Coronary artery (tissue), 2 donors: Measurements from ENCODE around the gene PPP2R5E.

Experiments used
- DNase-seq: peaks from one replicate; pipeline ENCODE4 v3.0.0-alpha.2; 2017; ENCODE audit warnings: low spot score
- H3K27ac ChIP-seq, 2 donors: fragments of 200-600 bp; sonication (generic); one replicate each; pipeline ENCODE4 v1.5.1; 2016 to 2019
- H3K4me3 ChIP-seq: fragments of 200-600 bp; sonication (generic); 2 replicates; pipeline ENCODE4 v1.5.1; 2016; ENCODE audit warnings: mild to moderate bottlenecking, moderate library complexity
- CTCF ChIP-seq: fragments of 200-600 bp; sonication (generic); IDR thresholded peaks from one replicate; pipeline ENCODE4 v1.5.1; 2019; ENCODE audit warnings: antibody characterized with exemption

The PPP2R5E gene

GRCh38 chr14:63436286-63437098 lies 106.7 kb downstream of the PPP2R5E start:
- no peak for TF ChIP-seq CTCF
- no peak for DNase-seq
- Histone ChIP-seq H3K4me3 (peak overlapping the region; percentile 34), H3K27ac (peak overlapping the region; percentile 75 to 81)

- peak; percentile 80 for DNase-seq
- Histone ChIP-seq H3K27ac (peak overlapping the region; percentile 75 to 81), H3K4me3 (peak overlapping the region; percentile 34)
- TF ChIP-seq CTCF: no peak
Measured at GRCh38 chr14:63435838-63436237, 107.3 kb downstream of the PPP2R5E start.

GRCh38 chr14:63435204-63435603 lies 108.0 kb downstream of the PPP2R5E start:
- TF ChIP-seq CTCF: no peak
- H3K27ac ChIP-seq: peak overlapping the region; percentile 75 to 81

GRCh38 chr14:63432888-63433552 lies 110.2 kb downstream of the PPP2R5E start:
- no peak for DNase-seq
- TF ChIP-seq CTCF: no peak
- no peak overlapping the region for H3K27ac ChIP-seq
- no peak overlapping the region for H3K4me3 ChIP-seq

More at GRCh38 chr14:63435204-63435603, 108.0 kb downstream of the PPP2R5E start:
- DNase-seq: no peak
- peak overlapping the region; percentile 34 for H3K4me3 ChIP-seq

- no peak for TF ChIP-seq CTCF
- no peak overlapping the region for H3K4me3 ChIP-seq
- H3K27ac ChIP-seq: no peak overlapping the region
- no peak for DNase-seq
Measured at GRCh38 chr14:63432228-63432627, 110.9 kb downstream of the PPP2R5E start.

GRCh38 chr14:63431466-63431865 lies 111.7 kb downstream of the PPP2R5E start:
- no peak for TF ChIP-seq CTCF
- Histone ChIP-seq H3K27ac (no peak overlapping the region), H3K4me3 (no peak overlapping the region)
- DNase-seq: no peak
